Upper lobe of right lung (tissue), 1 donor: Measurements from ENCODE around the gene ZC2HC1C. TPM values are rescaled to one million over a fixed set of nuclear protein-coding genes. Genes with fewer than 3 reads are reported as not detected.

Experiments used
- ATAC-seq: fragments of 200-7000 bp; cut with Tn5 transposase; one replicate; pipeline ENCODE4 v1.9.1; 2020; ENCODE audit warnings: mild to moderate bottlenecking, moderate library complexity
- DNase-seq: peaks from one replicate; pipeline ENCODE4 v3.0.0-alpha.2; 2020
- H3K27ac ChIP-seq: fragments of 200-600 bp; one replicate; pipeline ENCODE4 v1.8.0; 2022
- H3K27me3 ChIP-seq: fragments of 200-600 bp; one replicate; pipeline ENCODE4 v1.8.0; 2022; ENCODE audit warnings: mild to moderate bottlenecking
- H3K36me3 ChIP-seq: fragments of 200-600 bp; one replicate; pipeline ENCODE4 v1.8.0; 2022
- H3K4me1 ChIP-seq: fragments of 200-600 bp; one replicate; pipeline ENCODE4 v1.8.0; 2022
- H3K4me3 ChIP-seq: fragments of 200-600 bp; one replicate; pipeline ENCODE4 v1.8.0; 2022; ENCODE audit warnings: mild to moderate bottlenecking
- H3K9me3 ChIP-seq: fragments of 200-600 bp; one replicate; pipeline ENCODE4 v1.8.0; 2022
- CTCF ChIP-seq: fragments of 200-600 bp; IDR thresholded peaks from one replicate; pipeline ENCODE4 v1.8.0; 2022; ENCODE audit warnings: antibody characterized with exemption
- intact Hi-C: fragments of 100-400 bp; cut with DNase I; formaldehyde crosslinking; loops from one replicate; pipeline ENCODE4 v1.11.0; 2022
- total RNA-seq: library from RNA; stranded (reverse); fragmentation: NEBNext Ultra II Directional; extraction: Animal tissue kit (Norgen Biotek cat#: 25700); gene quantifications from one replicate; pipeline ENCODE4 v1.2.1, GENCODE V29; 2021
- donor health status: DM: no; HTN: yes; CAD: no; lungs with severe emphysema.

Gene ZC2HC1C
- total RNA-seq, 1 donor from 2014 or later: 4.5 TPM

GRCh38 chr14:75070383-75070782 lies 942 bp downstream of the ZC2HC1C start:
- ATAC-seq: no peak
- H3K9me3 ChIP-seq: no peaks in the 10 kb centered on the region
- no peaks in the 10 kb centered on the region for H3K36me3 ChIP-seq
- peaks cover 24% of the 10 kb centered on the region for H3K4me1 ChIP-seq
- DNase-seq: no peak
- no peaks in the 10 kb centered on the region for H3K27me3 ChIP-seq
- peak overlapping the region; percentile 93 for H3K27ac ChIP-seq
- TF ChIP-seq CTCF: no peak
- intact Hi-C loops: no loop called here
- H3K4me3 ChIP-seq: peak overlapping the region; percentile 58

GRCh38 chr14:75077794-75078193 lies 8.4 kb downstream of the ZC2HC1C start:
- no peaks in the 10 kb centered on the region for H3K4me1 ChIP-seq
- H3K27ac ChIP-seq: no peak overlapping the region
- no peaks in the 10 kb centered on the region for H3K36me3 ChIP-seq
- intact Hi-C loops: no loop called here
- DNase-seq (no peak), ATAC-seq (no peak)
- no peak for TF ChIP-seq CTCF
- H3K9me3 ChIP-seq: no peaks in the 10 kb centered on the region
- no peaks in the 10 kb centered on the region for H3K27me3 ChIP-seq
- no peak overlapping the region for H3K4me3 ChIP-seq

- ATAC-seq (no peak), DNase-seq (no peak)
- intact Hi-C loops: no loop called here
- Histone ChIP-seq H3K4me3 (no peak overlapping the region), H3K9me3 (no peaks in the 10 kb centered on the region), H3K27me3 (no peaks in the 10 kb centered on the region), H3K4me1 (no peaks in the 10 kb centered on the region), H3K27ac (no peak overlapping the region), H3K36me3 (peaks cover 14% of the 10 kb centered on the region)
- no peak for TF ChIP-seq CTCF
Observed at GRCh38 chr14:75079521-75079920, 10.1 kb downstream of the ZC2HC1C start.

GRCh38 chr14:75081660-75082229 lies 12.3 kb downstream of the ZC2HC1C start:
- Histone ChIP-seq H3K4me1 (no peaks in the 10 kb centered on the region), H3K4me3 (no peak overlapping the region), H3K27me3 (no peaks in the 10 kb centered on the region), H3K36me3 (peaks cover 36% of the 10 kb centered on the region), H3K27ac (no peak overlapping the region), H3K9me3 (no peaks in the 10 kb centered on the region)
- intact Hi-C loops: loop anchor here (10.0 kb wide), 2 partner anchors 137 to 167 kb away; no protein-coding TSS in a partner anchor
- no peak for DNase-seq
- no peak for TF ChIP-seq CTCF
- no peak for ATAC-seq

GRCh38 chr14:75083271-75083670 lies 13.8 kb downstream of the ZC2HC1C start:
- ATAC-seq (no peak), DNase-seq (no peak)
- no peaks in the 10 kb centered on the region for H3K27me3 ChIP-seq
- intact Hi-C loops: loop anchor here (10.0 kb wide), 2 partner anchors 138 to 168 kb away; no protein-coding TSS in a partner anchor
- H3K9me3 ChIP-seq: no peaks in the 10 kb centered on the region
- H3K27ac ChIP-seq: no peak overlapping the region
- no peak overlapping the region for H3K4me3 ChIP-seq
- no peak for TF ChIP-seq CTCF
- no peaks in the 10 kb centered on the region for H3K4me1 ChIP-seq
- H3K36me3 ChIP-seq: peaks cover 51% of the 10 kb centered on the region

GRCh38 chr14:75084513-75084912 lies 15.1 kb downstream of the ZC2HC1C start:
- Histone ChIP-seq H3K27me3 (no peaks in the 10 kb centered on the region), H3K4me3 (no peak overlapping the region), H3K36me3 (peaks cover 52% of the 10 kb centered on the region), H3K9me3 (no peaks in the 10 kb centered on the region), H3K4me1 (no peaks in the 10 kb centered on the region), H3K27ac (no peak overlapping the region)
- intact Hi-C loops: loop anchor here (10.0 kb wide), 2 partner anchors 140 to 170 kb away; no protein-coding TSS in a partner anchor
- TF ChIP-seq CTCF: no peak
- ATAC-seq (peak; percentile 26), DNase-seq (no peak)
